DND-41 (cell line): ENCODE measurements around the gene SPATS2L.

ENCODE experiments used
- ATAC-seq: fragments of 200-7000 bp; cut with Tn5 transposase; 3 replicates; pipeline ENCODE4 v1.9.1; 2021; ENCODE audit warnings: low read depth; ENCODE audit not compliant: insufficient read depth
- DNase-seq: peaks from one replicate; pipeline ENCODE4 v3.0.0-alpha.2; 2020
- H2AFZ ChIP-seq: 2 replicates; pipeline ENCODE4 v1.6.0; 2012; ENCODE audit warnings: low read depth, low read length
- H3K27ac ChIP-seq: 2 replicates; pipeline ENCODE4 v1.5.1; 2012; ENCODE audit warnings: low read length, inconsistent platforms
- H3K27me3 ChIP-seq: fragments of 200-600 bp; sonication (generic); 2 replicates; pipeline ENCODE4 v1.6.0; 2012; ENCODE audit warnings: low read length, mild to moderate bottlenecking, inconsistent platforms; ENCODE audit not compliant: insufficient read depth, poor library complexity
- H3K36me3 ChIP-seq: 2 replicates; pipeline ENCODE4 v1.5.1; 2012; ENCODE audit warnings: low read length, inconsistent platforms; ENCODE audit not compliant: insufficient read depth
- H3K4me1 ChIP-seq: 2 replicates; pipeline ENCODE4 v1.5.1; 2012; ENCODE audit warnings: mild to moderate bottlenecking, low read length; ENCODE audit not compliant: insufficient read depth
- H3K4me2 ChIP-seq: 2 replicates; pipeline ENCODE4 v1.6.0; 2012; ENCODE audit warnings: mild to moderate bottlenecking, moderate library complexity, low read length, inconsistent platforms; ENCODE audit not compliant: insufficient read depth
- H3K4me3 ChIP-seq, 2 experiments: fragments of 200-600 bp in 1 of 2; shearing (Covaris generic) in 1 of 2; 2 replicates each; pipeline ENCODE4 v1.5.1; 2012 to 2016; ENCODE audit warnings: inconsistent platforms in 2 of 2, low read length in 2 of 2, mild to moderate bottlenecking in 2 of 2, low read depth in 1 of 2, moderate library complexity in 1 of 2
- H3K79me2 ChIP-seq: 2 replicates; pipeline ENCODE4 v1.6.0; 2012; ENCODE audit warnings: low read length, inconsistent platforms; ENCODE audit not compliant: insufficient read depth
- H3K9ac ChIP-seq: 2 replicates; pipeline ENCODE4 v1.6.0; 2012; ENCODE audit warnings: low read depth, mild to moderate bottlenecking, inconsistent platforms, low read length, moderate library complexity
- H3K9me3 ChIP-seq: 2 replicates; pipeline ENCODE4 v1.5.1; 2012; ENCODE audit warnings: low read length, moderate library complexity, mild to moderate bottlenecking, inconsistent platforms; ENCODE audit not compliant: insufficient read depth, severe bottlenecking
- H4K20me1 ChIP-seq: 2 replicates; pipeline ENCODE4 v1.6.0; 2012; ENCODE audit warnings: low read length; ENCODE audit not compliant: insufficient read depth
- CTCF ChIP-seq: IDR thresholded peaks from 2 replicates; pipeline ENCODE4 v1.5.1; 2012; ENCODE audit warnings: borderline replicate concordance, low read length, moderate library complexity, mild to moderate bottlenecking; ENCODE audit not compliant: poor library complexity, severe bottlenecking; ENCODE audit errors: extremely low read depth
- EZH2 ChIP-seq: IDR thresholded peaks from 3 replicates; pipeline ENCODE4 v1.6.1; 2012; ENCODE audit warnings: borderline replicate concordance, low read depth, mild to moderate bottlenecking, moderate library complexity, low read length, inconsistent platforms; ENCODE audit not compliant: severe bottlenecking

SPATS2L gene

GRCh38 chr2:200321780-200322534 is 15.5 kb downstream of the SPATS2L start:
- H3K4me3 ChIP-seq: no peak overlapping the region
- H3K27ac ChIP-seq: no peak overlapping the region
- peaks cover 14% of the 10 kb centered on the region for H3K27me3 ChIP-seq
- no peaks in the 10 kb centered on the region for H4K20me1 ChIP-seq
- TF ChIP-seq EZH2: no peak
- no peak for TF ChIP-seq CTCF
- no peak overlapping the region for H3K4me2 ChIP-seq
- no peak overlapping the region for H3K9ac ChIP-seq
- no peaks in the 10 kb centered on the region for H3K36me3 ChIP-seq
- H3K4me1 ChIP-seq: no peaks in the 10 kb centered on the region
- no peak for DNase-seq
- ATAC-seq: no peak
- no peaks in the 10 kb centered on the region for H3K9me3 ChIP-seq
- H2AFZ ChIP-seq: no peak overlapping the region
- no peaks in the 10 kb centered on the region for H3K79me2 ChIP-seq

GRCh38 chr2:200322607-200323006 is 16.1 kb downstream of the SPATS2L start:
- H3K36me3 ChIP-seq: no peaks in the 10 kb centered on the region
- no peak overlapping the region for H3K4me3 ChIP-seq
- no peak overlapping the region for H3K27ac ChIP-seq
- no peak overlapping the region for H2AFZ ChIP-seq
- DNase-seq (no peak), ATAC-seq (no peak)
- H3K27me3 ChIP-seq: peaks cover 11% of the 10 kb centered on the region
- no peaks in the 10 kb centered on the region for H3K4me1 ChIP-seq
- H3K79me2 ChIP-seq: no peaks in the 10 kb centered on the region
- no peak for TF ChIP-seq CTCF
- no peak for TF ChIP-seq EZH2
- no peaks in the 10 kb centered on the region for H3K9me3 ChIP-seq
- no peaks in the 10 kb centered on the region for H4K20me1 ChIP-seq
- no peak overlapping the region for H3K9ac ChIP-seq
- H3K4me2 ChIP-seq: no peak overlapping the region

- H3K4me2 ChIP-seq: no peak overlapping the region
- no peaks in the 10 kb centered on the region for H4K20me1 ChIP-seq
- no peak overlapping the region for H3K9ac ChIP-seq
- ATAC-seq: no peak
- no peak overlapping the region for H3K27ac ChIP-seq
- no peak overlapping the region for H2AFZ ChIP-seq
- H3K27me3 ChIP-seq: peaks cover 7% of the 10 kb centered on the region
- no peaks in the 10 kb centered on the region for H3K36me3 ChIP-seq
- no peaks in the 10 kb centered on the region for H3K79me2 ChIP-seq
- no peak for TF ChIP-seq EZH2
- TF ChIP-seq CTCF: no peak
- DNase-seq: no peak
- no peaks in the 10 kb centered on the region for H3K9me3 ChIP-seq
- no peaks in the 10 kb centered on the region for H3K4me1 ChIP-seq
- H3K4me3 ChIP-seq: no peak overlapping the region
Observed at GRCh38 chr2:200324362-200324761, 17.9 kb downstream of the SPATS2L start.

GRCh38 chr2:200329384-200329783 is 22.9 kb downstream of the SPATS2L start:
- Histone ChIP-seq H3K36me3 (no peaks in the 10 kb centered on the region), H3K79me2 (no peaks in the 10 kb centered on the region)
- ATAC-seq: no peak

More at GRCh38 chr2:200329384-200329783, 22.9 kb downstream of the SPATS2L start:
- Histone ChIP-seq H3K4me1 (no peaks in the 10 kb centered on the region), H2AFZ (no peak overlapping the region), H3K4me3 (no peak overlapping the region), H3K27ac (no peak overlapping the region), H4K20me1 (no peaks in the 10 kb centered on the region), H3K27me3 (peaks cover 6% of the 10 kb centered on the region), H3K9ac (no peak overlapping the region), H3K9me3 (no peaks in the 10 kb centered on the region), H3K4me2 (no peak overlapping the region)
- TF ChIP-seq CTCF (no peak), EZH2 (no peak)
- no peak for DNase-seq
